Measurements from ENCODE around the gene ZBTB47. TPM values are rescaled to one million over a fixed set of nuclear protein-coding genes. Genes with fewer than 3 reads are reported as not detected.

ZBTB47 gene
- total RNA-seq, 1 donor from 2014 or later = 4.4 TPM

GRCh38 chr3:42698216-42698910, 44.9 kb downstream of the ZBTB47 start:
- Histone ChIP-seq H3K4me2 (no peak overlapping the region), H4K20me1 (ENCODE audit: low read depth) (peaks cover 14% of the 10 kb centered on the region), H3K9ac (no peak overlapping the region), H3K27ac (no peak overlapping the region), H3K4me1 (no peaks in the 10 kb centered on the region), H3K27me3 (no peaks in the 10 kb centered on the region), H2AFZ (replicated peaks) (no peak overlapping the region), H3K36me3 (no peaks in the 10 kb centered on the region), H3K4me3 (no peak overlapping the region), H3K79me2 (ENCODE audit: low read depth) (no peaks in the 10 kb centered on the region), H3K9me3 (ENCODE audit: low read depth) (no peaks in the 10 kb centered on the region), H3F3A (ENCODE audit: low read depth) (no peaks in the 10 kb centered on the region)
- Mint-ChIP-seq H3K36me3 (no peaks in the 10 kb centered on the region), H3K9me3 (peaks cover 2% of the 10 kb centered on the region), H3K27me3 (ENCODE audit: insufficient read depth, low read depth) (peaks cover 5% of the 10 kb centered on the region), H3K27ac (no peak overlapping the region), H3K4me1 (no peaks in the 10 kb centered on the region), H3K4me3 (no peak overlapping the region)
- DNase-seq (ENCODE audit: low spot score) = no peak
- TF ChIP-seq EZH2phosphoT487 (IDR thresholded peaks at IDR 0.05) = no peak

- H3K4me3 Mint-ChIP-seq = no peak overlapping the region
- no peaks in the 10 kb centered on the region for H3K36me3 Mint-ChIP-seq
- Histone ChIP-seq H3F3A (ENCODE audit: low read depth) (no peaks in the 10 kb centered on the region), H2AFZ (replicated peaks) (no peak overlapping the region), H3K27me3 (no peaks in the 10 kb centered on the region), H3K4me2 (no peak overlapping the region), H3K4me1 (no peaks in the 10 kb centered on the region), H3K9ac (no peak overlapping the region), H3K27ac (no peak overlapping the region), H3K4me3 (no peak overlapping the region), H4K20me1 (ENCODE audit: low read depth) (peaks cover 14% of the 10 kb centered on the region), H3K9me3 (ENCODE audit: low read depth) (no peaks in the 10 kb centered on the region), H3K36me3 (no peaks in the 10 kb centered on the region), H3K79me2 (ENCODE audit: low read depth) (no peaks in the 10 kb centered on the region)
- DNase-seq (ENCODE audit: low spot score) = no peak
- no peak for TF ChIP-seq CTCF (IDR thresholded peaks at IDR 0.05)
- H3K27ac Mint-ChIP-seq = no peak overlapping the region
- H3K27me3 Mint-ChIP-seq (ENCODE audit: insufficient read depth, low read depth) = peaks cover 9% of the 10 kb centered on the region
- H3K4me1 Mint-ChIP-seq = no peaks in the 10 kb centered on the region
- H3K9me3 Mint-ChIP-seq = peaks cover 2% of the 10 kb centered on the region
Measured at GRCh38 chr3:42698911-42699230, 45.4 kb downstream of the ZBTB47 start.

- no peak overlapping the region for H3K9ac ChIP-seq
- no peaks in the 10 kb centered on the region for H3K4me1 ChIP-seq
- no peaks in the 10 kb centered on the region for H3K27me3 ChIP-seq
- TF ChIP-seq EZH2phosphoT487 (IDR thresholded peaks at IDR 0.05) (no peak), EZH2 (IDR thresholded peaks at IDR 0.05) (no peak), CTCF (IDR thresholded peaks at IDR 0.05) (no peak)
- H3K27me3 Mint-ChIP-seq (ENCODE audit: insufficient read depth, low read depth) = peaks cover 11% of the 10 kb centered on the region
- no peak overlapping the region for H3K4me3 ChIP-seq
- H3K4me3 Mint-ChIP-seq = no peak overlapping the region
- no peaks in the 10 kb centered on the region for H3K79me2 ChIP-seq (ENCODE audit: low read depth)
- no peak overlapping the region for H2AFZ ChIP-seq (replicated peaks)
- no peaks in the 10 kb centered on the region for H3K4me1 Mint-ChIP-seq
- no peak overlapping the region for H3K4me2 ChIP-seq
- no peaks in the 10 kb centered on the region for H3K36me3 ChIP-seq
- no peak for DNase-seq (ENCODE audit: low spot score)
- peaks cover 2% of the 10 kb centered on the region for H3K9me3 Mint-ChIP-seq
- no peak overlapping the region for H3K27ac ChIP-seq
- no peaks in the 10 kb centered on the region for H3K36me3 Mint-ChIP-seq
- H3K27ac Mint-ChIP-seq = no peak overlapping the region
- H4K20me1 ChIP-seq (ENCODE audit: low read depth) = peaks cover 14% of the 10 kb centered on the region
- no peaks in the 10 kb centered on the region for H3K9me3 ChIP-seq (ENCODE audit: low read depth)
- H3F3A ChIP-seq (ENCODE audit: low read depth) = no peaks in the 10 kb centered on the region
Measured at GRCh38 chr3:42699511-42699971, 46.0 kb downstream of the ZBTB47 start.

Measured in neural progenitor cell (in vitro differentiated cells).